ENCODE data around the gene FBF1. TPM values are rescaled to one million over a fixed set of nuclear protein-coding genes. Genes with fewer than 3 reads are reported as not detected.

The FBF1 gene
- total RNA-seq, 4 donors from 2014 or later: 7.8 to 15.0 (median 10.4) TPM

- WGBS: 88% methylated on average over 6 of the region's 6 CpGs
- Histone ChIP-seq H3K4me3 (no peak overlapping the region), H3K27ac (replicated peaks in 1 of 4) (no peak overlapping the region), H3K27me3 (no peaks in the 10 kb centered on the region), H3K4me1 (peaks cover 12 to 35% (median 29%) of the 10 kb centered on the region in 4 donors), H3K9me3 (no peaks in the 10 kb centered on the region), H3K36me3 (peaks cover 33 to 57% (median 56%) of the 10 kb centered on the region in 4 donors)
- intact Hi-C loops (cut with DNase I): no loop called here
- DNase-seq (ENCODE audit: extremely low spot score): no peak
- TF ChIP-seq CTCF (IDR thresholded peaks at IDR 0.05): no peak
- no peak for TF ChIP-seq POLR2AphosphoS5 (IDR thresholded peaks at IDR 0.05)
- no peak for TF ChIP-seq POLR2A (IDR thresholded peaks at IDR 0.05; ENCODE audit: low read depth)
- no peak for TF ChIP-seq EP300 (IDR thresholded peaks at IDR 0.05)
Measured at GRCh38 chr17:75902406-75902805, 38.4 kb downstream of the FBF1 start.

GRCh38 chr17:75901727-75902126, 39.1 kb downstream of the FBF1 start:
- TF ChIP-seq CTCF (IDR thresholded peaks at IDR 0.05) (no peak), POLR2A (IDR thresholded peaks at IDR 0.05; ENCODE audit: low read depth) (no peak), EP300 (IDR thresholded peaks at IDR 0.05) (no peak), POLR2AphosphoS5 (IDR thresholded peaks at IDR 0.05) (no peak)
- intact Hi-C loops (cut with DNase I): no loop called here
- WGBS: 74% methylated on average over 4 of the region's 18 CpGs
- H3K9me3 ChIP-seq: no peaks in the 10 kb centered on the region
- peaks cover 17 to 41% (median 36%) of the 10 kb centered on the region in 4 donors for H3K4me1 ChIP-seq
- H3K4me3 ChIP-seq: no peak overlapping the region
- H3K36me3 ChIP-seq: peaks cover 33 to 57% (median 56%) of the 10 kb centered on the region in 4 donors
- no peak for DNase-seq (ENCODE audit: extremely low spot score)
- H3K27ac ChIP-seq (replicated peaks in 1 of 4): no peak overlapping the region
- H3K27me3 ChIP-seq: no peaks in the 10 kb centered on the region

GRCh38 chr17:75900691-75901533, 39.9 kb downstream of the FBF1 start:
- Histone ChIP-seq H3K4me3 (no peak overlapping the region), H3K36me3 (peaks cover 33 to 57% (median 56%) of the 10 kb centered on the region in 4 donors), H3K9me3 (no peaks in the 10 kb centered on the region), H3K27me3 (no peaks in the 10 kb centered on the region), H3K27ac (replicated peaks in 1 of 4) (no peak overlapping the region), H3K4me1 (peaks cover 18 to 42% (median 37%) of the 10 kb centered on the region in 4 donors)
- TF ChIP-seq CTCF (IDR thresholded peaks at IDR 0.05): no peak
- no peak for TF ChIP-seq POLR2AphosphoS5 (IDR thresholded peaks at IDR 0.05)
- no peak for TF ChIP-seq EP300 (IDR thresholded peaks at IDR 0.05)
- no peak for TF ChIP-seq POLR2A (IDR thresholded peaks at IDR 0.05; ENCODE audit: low read depth)
- no peak for DNase-seq (ENCODE audit: extremely low spot score)
- intact Hi-C loops (cut with DNase I): no loop called here
- 81% methylated on average over 9 of the region's 13 CpGs for WGBS

GRCh38 chr17:75899767-75900468, 40.9 kb downstream of the FBF1 start:
- peaks cover 33 to 57% (median 56%) of the 10 kb centered on the region in 4 donors for H3K36me3 ChIP-seq
- WGBS: 82% methylated on average over 14 of the region's 23 CpGs
- peaks cover 23 to 44% (median 39%) of the 10 kb centered on the region in 4 donors for H3K4me1 ChIP-seq
- H3K9me3 ChIP-seq: no peaks in the 10 kb centered on the region
- intact Hi-C loops (cut with DNase I): no loop called here
- no peaks in the 10 kb centered on the region for H3K27me3 ChIP-seq
- DNase-seq (ENCODE audit: extremely low spot score): no peak
- no peak overlapping the region for H3K4me3 ChIP-seq
- no peak overlapping the region for H3K27ac ChIP-seq (replicated peaks in 1 of 4)
- TF ChIP-seq POLR2AphosphoS5 (IDR thresholded peaks at IDR 0.05) (no peak), POLR2A (IDR thresholded peaks at IDR 0.05; ENCODE audit: low read depth) (peak; percentile 6), EP300 (IDR thresholded peaks at IDR 0.05) (no peak)

- TF ChIP-seq EP300 (IDR thresholded peaks at IDR 0.05) (no peak), POLR2A (IDR thresholded peaks at IDR 0.05; ENCODE audit: low read depth) (no peak), POLR2AphosphoS5 (IDR thresholded peaks at IDR 0.05) (no peak), CTCF (IDR thresholded peaks at IDR 0.05) (no peak)
- Histone ChIP-seq H3K4me3 (no peak overlapping the region), H3K27me3 (no peaks in the 10 kb centered on the region), H3K9me3 (no peaks in the 10 kb centered on the region), H3K4me1 (peaks cover 29 to 48% (median 44%) of the 10 kb centered on the region in 4 donors), H3K36me3 (peaks cover 33 to 57% (median 56%) of the 10 kb centered on the region in 4 donors), H3K27ac (replicated peaks in 1 of 4) (no peak overlapping the region)
- 96% methylated on average over 13 of the region's 13 CpGs for WGBS
- intact Hi-C loops (cut with DNase I): no loop called here
- no peak for DNase-seq (ENCODE audit: extremely low spot score)
Measured at GRCh38 chr17:75899353-75899752, 41.5 kb downstream of the FBF1 start.

Measured in esophagus muscularis mucosa (tissue), 4 donors.